Measurements from ENCODE around the gene UAP1L1.
"Not testable (repeated sequence)": the region's sequence is repeated elsewhere in the genome, so short reads cannot be mapped to it uniquely, and the experiment has no call there.

Gene UAP1L1

GRCh38 chr9:137056739-137057415 lies 20.4 kb upstream of the UAP1L1 start:
- no peak for DNase-seq (ENCODE audit: low read depth in 2 of 2, low spot score in 1 of 2)

GRCh38 chr9:137057545-137057944 lies 19.8 kb upstream of the UAP1L1 start:
- DNase-seq (ENCODE audit: low read depth in 2 of 2, low spot score in 1 of 2), result no peak

GRCh38 chr9:137058521-137059234 lies 18.6 kb upstream of the UAP1L1 start:
- DNase-seq (ENCODE audit: low read depth in 2 of 2, low spot score in 1 of 2), result no peak

GRCh38 chr9:137062384-137062783 lies 14.9 kb upstream of the UAP1L1 start:
- DNase-seq (ENCODE audit: low read depth in 2 of 2, low spot score in 1 of 2), result no peak

GRCh38 chr9:137062798-137063197 lies 14.5 kb upstream of the UAP1L1 start:
- DNase-seq (ENCODE audit: low read depth in 2 of 2, low spot score in 1 of 2), result not testable (repeated sequence)

- DNase-seq (ENCODE audit: low read depth in 2 of 2, low spot score in 1 of 2), result no peak
Measured at GRCh38 chr9:137063311-137064026, 13.8 kb upstream of the UAP1L1 start.

- peak in 1 of 2 donors; percentile 50 for DNase-seq (ENCODE audit: low read depth in 2 of 2, low spot score in 1 of 2)
Measured at GRCh38 chr9:137064027-137064879, 13.1 kb upstream of the UAP1L1 start.

- DNase-seq (ENCODE audit: low read depth in 2 of 2, low spot score in 1 of 2), result no peak
Measured at GRCh38 chr9:137064880-137065164, 12.5 kb upstream of the UAP1L1 start.

GRCh38 chr9:137065336-137065967 lies 11.9 kb upstream of the UAP1L1 start:
- DNase-seq (ENCODE audit: low read depth in 2 of 2, low spot score in 1 of 2), result no peak

GRCh38 chr9:137066096-137066861 lies 11.0 kb upstream of the UAP1L1 start:
- DNase-seq (ENCODE audit: low read depth in 2 of 2, low spot score in 1 of 2), result no peak

- DNase-seq (ENCODE audit: low read depth in 2 of 2, low spot score in 1 of 2), result peak; percentile 68 to 69
Measured at GRCh38 chr9:137067860-137068538, 9.3 kb upstream of the UAP1L1 start.

GRCh38 chr9:137068539-137069507 lies 8.5 kb upstream of the UAP1L1 start:
- DNase-seq (ENCODE audit: low read depth in 2 of 2, low spot score in 1 of 2), result no peak

GRCh38 chr9:137069508-137070091 lies 7.7 kb upstream of the UAP1L1 start:
- no peak for DNase-seq (ENCODE audit: low read depth in 2 of 2, low spot score in 1 of 2)

- DNase-seq (ENCODE audit: low read depth in 2 of 2, low spot score in 1 of 2), result peak; percentile 43 to 69
Measured at GRCh38 chr9:137070201-137070905, 7.0 kb upstream of the UAP1L1 start, which contains the start of gene SAPCD2. TSS of gene SAPCD2 (minus strand) at chr9:137070557. CDS start at chr9:137070460, 97 bp downstream.

GRCh38 chr9:137070906-137071275 lies 6.4 kb upstream of the UAP1L1 start:
- no peak for DNase-seq (ENCODE audit: low read depth in 2 of 2, low spot score in 1 of 2)

GRCh38 chr9:137071282-137071681 lies 6.0 kb upstream of the UAP1L1 start:
- DNase-seq (ENCODE audit: low read depth in 2 of 2, low spot score in 1 of 2), result no peak

- DNase-seq (ENCODE audit: low read depth in 2 of 2, low spot score in 1 of 2), result no peak
Measured at GRCh38 chr9:137073992-137074399, 3.3 kb upstream of the UAP1L1 start.

Data from stimulated activated CD8-positive, alpha-beta memory T cell treated with anti-CD3 and anti-CD28 coated beads, Interleukin-4, amount 100 ng/mL, for 4 hours (primary cell).